ENCODE data around the gene CAMK2B. TPM values are rescaled to one million over a fixed set of nuclear protein-coding genes. Genes with fewer than 3 reads are reported as not detected.

The CAMK2B gene
- total and polyA plus RNA-seq, 2 of the 13 experiments (the other 11 are each of a cell fraction or from before 2014, with no cell fraction given) = 0.27 to 0.48 TPM

- POLR2A ChIA-PET = no interaction called here
- WGBS (ENCODE audit: low lambda C conversion rate) = 0% methylated on average over 2 of the region's 3 CpGs
- H3K4me3 ChIP-seq (replicated peaks in 1 of 3; ENCODE audit: insufficient read depth in 1 of 3, low read depth in 2 of 3, low read length in 3 of 3) = no peak overlapping the region
- no peaks in the 10 kb centered on the region for H4K20me1 ChIP-seq (ENCODE audit: insufficient read depth, low read length)
- no TSS peak for BruUV-seq (replicated peaks)
- DNase-seq (ENCODE audit: low spot score) = no peak
- H3K27me3 ChIP-seq (ENCODE audit: control insufficient read depth in 1 of 2, insufficient read depth in 2 of 2, low read length in 2 of 2) = peaks cover 10 to 28% of the 10 kb centered on the region in 2 experiments; a peak in 4 of 5 replicates
- H3K79me2 ChIP-seq (ENCODE audit: insufficient read depth, low read length) = no peaks in the 10 kb centered on the region
- no peaks in the 10 kb centered on the region for H3K36me3 ChIP-seq (replicated peaks in 1 of 2; ENCODE audit: control insufficient read depth in 1 of 2, insufficient read depth in 2 of 2, low read length in 2 of 2)
- intact Hi-C loops (cut with micrococcal nuclease; ENCODE audit: unreplicated experiment) (no loop called here), in situ Hi-C loops (cut with HindIII; ENCODE audit: extremely low pct_ligation_motif_present, low pct_unique_long_range_greater_than_20kb) (no loop called here)
- H3K9ac ChIP-seq (ENCODE audit: insufficient read depth, low read depth, low read length) = no peak overlapping the region
- H3K27ac ChIP-seq (ENCODE audit: extremely low read length, insufficient read depth, low read length) = no peak overlapping the region
- H3K4me1 ChIP-seq (ENCODE audit: insufficient read depth, low read length) = 0 out of 2 replicates have a peak, but pooled peaks cover 4% of the 10 kb centered on the region
- no peak overlapping the region for H2AFZ ChIP-seq (ENCODE audit: low read length)
- no peak for TF ChIP-seq ZNF841 (CRISPR knock-in tag; IDR thresholded peaks at IDR 0.05; ENCODE audit: borderline replicate concordance)
- TF ChIP-seq ATF7-NPFF (CRISPR knock-in tag; IDR thresholded peaks at IDR 0.05; ENCODE audit: low read depth) = no peak
- TF ChIP-seq ZNF260 (CRISPR knock-in tag; IDR thresholded peaks at IDR 0.05; ENCODE audit: borderline replicate concordance, low read depth) = no peak
- TF ChIP-seq DNMT1 (CRISPR knock-in tag; IDR thresholded peaks at IDR 0.05) = no peak
- TF ChIP-seq ZSCAN25 (CRISPR knock-in tag; IDR thresholded peaks at IDR 0.05) = no peak
- no peaks in the 10 kb centered on the region for H3K9me3 ChIP-seq (ENCODE audit: low read length)
- H3K4me2 ChIP-seq (ENCODE audit: low read depth, low read length) = no peak overlapping the region
- CTCF ChIA-PET (ENCODE audit: low intra/inter-chr PET ratio, low total read pairs) = no interaction called here
- no peak for ATAC-seq
- no peak for FAIRE-seq
Observed at GRCh38 chr7:44329888-44330287, 4.5 kb upstream of the CAMK2B start.

- FAIRE-seq = no peak
- H4K20me1 ChIP-seq (ENCODE audit: insufficient read depth, low read length) = no peaks in the 10 kb centered on the region
- CTCF ChIA-PET (ENCODE audit: low intra/inter-chr PET ratio, low total read pairs) = no interaction called here
- H3K4me2 ChIP-seq (ENCODE audit: low read depth, low read length) = no peak overlapping the region
- no peaks in the 10 kb centered on the region for H3K79me2 ChIP-seq (ENCODE audit: insufficient read depth, low read length)
- H3K9me3 ChIP-seq (ENCODE audit: low read length) = no peaks in the 10 kb centered on the region
- no peak overlapping the region for H3K9ac ChIP-seq (ENCODE audit: insufficient read depth, low read depth, low read length)
- 0 out of 2 replicates have a peak, but pooled peaks cover 4% of the 10 kb centered on the region for H3K4me1 ChIP-seq (ENCODE audit: insufficient read depth, low read length)
- no peak overlapping the region for H2AFZ ChIP-seq (ENCODE audit: low read length)
- peaks cover 8 to 35% of the 10 kb centered on the region in 2 experiments; a peak in 4 of 5 replicates for H3K27me3 ChIP-seq (ENCODE audit: control insufficient read depth in 1 of 2, insufficient read depth in 2 of 2, low read length in 2 of 2)
- TF ChIP-seq HNRNPK (IDR thresholded peaks at IDR 0.05; ENCODE audit: low read depth, low read length, poor library complexity, severe bottlenecking) (no peak), ZNF724P (CRISPR knock-in tag; IDR thresholded peaks at IDR 0.05; ENCODE audit: borderline replicate concordance) (no peak), PRMT3 (CRISPR knock-in tag; IDR thresholded peaks at IDR 0.05; ENCODE audit: borderline replicate concordance, low read depth) (no peak), HMG20B (CRISPR knock-in tag; conservative IDR thresholded peaks at IDR 0.05) (no peak)
- TF ChIP-seq, protein P1, sequence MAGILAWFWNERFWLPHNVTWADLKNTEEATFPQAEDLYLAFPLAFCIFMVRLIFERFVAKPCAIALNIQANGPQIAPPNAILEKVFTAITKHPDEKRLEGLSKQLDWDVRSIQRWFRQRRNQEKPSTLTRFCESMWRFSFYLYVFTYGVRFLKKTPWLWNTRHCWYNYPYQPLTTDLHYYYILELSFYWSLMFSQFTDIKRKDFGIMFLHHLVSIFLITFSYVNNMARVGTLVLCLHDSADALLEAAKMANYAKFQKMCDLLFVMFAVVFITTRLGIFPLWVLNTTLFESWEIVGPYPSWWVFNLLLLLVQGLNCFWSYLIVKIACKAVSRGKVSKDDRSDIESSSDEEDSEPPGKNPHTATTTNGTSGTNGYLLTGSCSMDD (CRISPR knock-in tag; IDR thresholded peaks at IDR 0.05) = no peak
- TF ChIP-seq, protein P2, sequence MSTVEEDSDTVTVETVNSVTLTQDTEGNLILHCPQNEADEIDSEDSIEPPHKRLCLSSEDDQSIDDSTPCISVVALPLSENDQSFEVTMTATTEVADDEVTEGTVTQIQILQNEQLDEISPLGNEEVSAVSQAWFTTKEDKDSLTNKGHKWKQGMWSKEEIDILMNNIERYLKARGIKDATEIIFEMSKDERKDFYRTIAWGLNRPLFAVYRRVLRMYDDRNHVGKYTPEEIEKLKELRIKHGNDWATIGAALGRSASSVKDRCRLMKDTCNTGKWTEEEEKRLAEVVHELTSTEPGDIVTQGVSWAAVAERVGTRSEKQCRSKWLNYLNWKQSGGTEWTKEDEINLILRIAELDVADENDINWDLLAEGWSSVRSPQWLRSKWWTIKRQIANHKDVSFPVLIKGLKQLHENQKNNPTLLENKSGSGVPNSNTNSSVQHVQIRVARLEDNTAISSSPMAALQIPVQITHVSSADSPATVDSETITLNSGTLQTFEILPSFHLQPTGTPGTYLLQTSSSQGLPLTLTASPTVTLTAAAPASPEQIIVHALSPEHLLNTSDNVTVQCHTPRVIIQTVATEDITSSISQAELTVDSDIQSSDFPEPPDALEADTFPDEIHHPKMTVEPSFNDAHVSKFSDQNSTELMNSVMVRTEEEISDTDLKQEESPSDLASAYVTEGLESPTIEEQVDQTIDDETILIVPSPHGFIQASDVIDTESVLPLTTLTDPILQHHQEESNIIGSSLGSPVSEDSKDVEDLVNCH (CRISPR knock-in tag; IDR thresholded peaks at IDR 0.05) = no peak
- BruUV-seq (replicated peaks) = no TSS peak
- no peak for ATAC-seq
- in situ Hi-C loops (cut with HindIII; ENCODE audit: extremely low pct_ligation_motif_present, low pct_unique_long_range_greater_than_20kb) = no loop called here
- DNase-seq (ENCODE audit: low spot score) = no peak
- intact Hi-C loops (cut with micrococcal nuclease; ENCODE audit: unreplicated experiment) = no loop called here
- H3K4me3 ChIP-seq (replicated peaks in 1 of 3; ENCODE audit: insufficient read depth in 1 of 3, low read depth in 2 of 3, low read length in 3 of 3) = no peak overlapping the region
- no peak overlapping the region for H3K27ac ChIP-seq (ENCODE audit: extremely low read length, insufficient read depth, low read length)
- H3K36me3 ChIP-seq (replicated peaks in 1 of 2; ENCODE audit: control insufficient read depth in 1 of 2, insufficient read depth in 2 of 2, low read length in 2 of 2) = no peaks in the 10 kb centered on the region
- WGBS (ENCODE audit: low lambda C conversion rate) = 64% methylated on average over 1 of the region's 2 CpGs
- POLR2A ChIA-PET = no interaction called here
Observed at GRCh38 chr7:44329081-44329480, 3.7 kb upstream of the CAMK2B start.
